ENCODE results near the gene RPH3AL. TPM values are rescaled to one million over a fixed set of nuclear protein-coding genes. Genes with fewer than 3 reads are reported as not detected.
"Not testable (repeated sequence)": the region's sequence is repeated elsewhere in the genome, so short reads cannot be mapped to it uniquely, and the experiment has no call there.

Gene RPH3AL
- total RNA-seq, 1 experiment from 2014 or later: 2.5 TPM

GRCh38 chr17:171871-172270 is 180.7 kb downstream of the RPH3AL start:
- Histone ChIP-seq H3K36me3 (no peaks in the 10 kb centered on the region), H3K27ac (no peak overlapping the region), H3K27me3 (replicated peaks) (no peaks in the 10 kb centered on the region), H3K9me3 (replicated peaks) (no peaks in the 10 kb centered on the region), H3K4me3 (no peak overlapping the region), H3K4me1 (replicated peaks) (no peaks in the 10 kb centered on the region)
- DNase-seq (ENCODE audit: low read depth in 1 of 2, low spot score in 2 of 2): no peak

- Histone ChIP-seq H3K27me3 (replicated peaks) (no peaks in the 10 kb centered on the region), H3K4me1 (replicated peaks) (no peaks in the 10 kb centered on the region), H3K36me3 (no peaks in the 10 kb centered on the region), H3K9me3 (replicated peaks) (no peaks in the 10 kb centered on the region), H3K27ac (no peak overlapping the region), H3K4me3 (no peak overlapping the region)
- no peak for DNase-seq (ENCODE audit: low read depth in 1 of 2, low spot score in 2 of 2)
These were observed 182.4 kb downstream of the RPH3AL start for GRCh38 chr17:170130-170670.

- H3K36me3 ChIP-seq; H3K27ac ChIP-seq; H3K4me3 ChIP-seq; DNase-seq (ENCODE audit: low read depth in 1 of 2, low spot score in 2 of 2); H3K27me3 ChIP-seq (replicated peaks); H3K9me3 ChIP-seq (replicated peaks); H3K4me1 ChIP-seq (replicated peaks): not testable (repeated sequence)
These were observed 184.0 kb downstream of the RPH3AL start for GRCh38 chr17:168614-169013.

- no peak for DNase-seq (ENCODE audit: low read depth in 1 of 2, low spot score in 2 of 2)
- no peaks in the 10 kb centered on the region for H3K36me3 ChIP-seq
These were observed 186.7 kb downstream of the RPH3AL start for GRCh38 chr17:165939-166338.

GRCh38 chr17:164303-165235 is 188.0 kb downstream of the RPH3AL start:
- Histone ChIP-seq H3K36me3 (no peaks in the 10 kb centered on the region), H3K9me3 (replicated peaks) (no peaks in the 10 kb centered on the region), H3K27ac (no peak overlapping the region), H3K4me1 (replicated peaks) (no peaks in the 10 kb centered on the region), H3K27me3 (replicated peaks) (no peaks in the 10 kb centered on the region; the same call in 1 of the 2 replicates), H3K4me3 (no peak overlapping the region)
- no peak for DNase-seq (ENCODE audit: low read depth in 1 of 2, low spot score in 2 of 2)

More at GRCh38 chr17:165939-166338, 186.7 kb downstream of the RPH3AL start:
- Histone ChIP-seq H3K4me1 (replicated peaks) (no peaks in the 10 kb centered on the region), H3K27me3 (replicated peaks) (no peaks in the 10 kb centered on the region; the same call in 1 of the 2 replicates), H3K27ac (no peak overlapping the region), H3K4me3 (no peak overlapping the region), H3K9me3 (replicated peaks) (no peaks in the 10 kb centered on the region)

- Histone ChIP-seq H3K4me3 (no peak overlapping the region), H3K27me3 (replicated peaks) (no peaks in the 10 kb centered on the region; the same call in 1 of the 2 replicates)
- no peak for DNase-seq (ENCODE audit: low read depth in 1 of 2, low spot score in 2 of 2)
These were observed 189.0 kb downstream of the RPH3AL start for GRCh38 chr17:163514-164098.

GRCh38 chr17:162689-163088 is 189.9 kb downstream of the RPH3AL start:
- DNase-seq (ENCODE audit: low read depth in 1 of 2, low spot score in 2 of 2): no peak
- Histone ChIP-seq H3K4me1 (replicated peaks) (no peaks in the 10 kb centered on the region), H3K27ac (no peak overlapping the region), H3K36me3 (no peaks in the 10 kb centered on the region), H3K9me3 (replicated peaks) (no peaks in the 10 kb centered on the region), H3K4me3 (no peak overlapping the region), H3K27me3 (replicated peaks) (no peaks in the 10 kb centered on the region; the same call in 1 of the 2 replicates)

More at GRCh38 chr17:163514-164098, 189.0 kb downstream of the RPH3AL start:
- Histone ChIP-seq H3K36me3 (no peaks in the 10 kb centered on the region), H3K27ac (no peak overlapping the region), H3K4me1 (replicated peaks) (no peaks in the 10 kb centered on the region), H3K9me3 (replicated peaks) (no peaks in the 10 kb centered on the region)

Other genes with a start within 250 kb of the RPH3AL start
- not detected in 2 replicates for gene SCGB1C2, start 215.2 kb downstream of the RPH3AL start, total RNA-seq (2014; rRNA removed; shearing (Covaris generic))
- gene DOC2B, start 171.2 kb downstream of the RPH3AL start, total RNA-seq (2014; rRNA removed; shearing (Covaris generic)): not detected in 2 replicates
- gene RFLNB, start 93.1 kb upstream of the RPH3AL start, total RNA-seq (2014; rRNA removed; shearing (Covaris generic)): 44.0 and 54.5 TPM in 2 replicates

Data from SJSA1 (cell line).